GM21723 (cell line): Measurements from ENCODE around the gene IFFO2.

Source experiments
- ATAC-seq: cut with Tn5 transposase; IDR thresholded peaks from one replicate; pipeline ENCODE4 v1.9.1; 2021; ENCODE audit warnings: mild to moderate bottlenecking, moderate library complexity; ENCODE audit not compliant: unreplicated experiment

The IFFO2 gene

DNA sequence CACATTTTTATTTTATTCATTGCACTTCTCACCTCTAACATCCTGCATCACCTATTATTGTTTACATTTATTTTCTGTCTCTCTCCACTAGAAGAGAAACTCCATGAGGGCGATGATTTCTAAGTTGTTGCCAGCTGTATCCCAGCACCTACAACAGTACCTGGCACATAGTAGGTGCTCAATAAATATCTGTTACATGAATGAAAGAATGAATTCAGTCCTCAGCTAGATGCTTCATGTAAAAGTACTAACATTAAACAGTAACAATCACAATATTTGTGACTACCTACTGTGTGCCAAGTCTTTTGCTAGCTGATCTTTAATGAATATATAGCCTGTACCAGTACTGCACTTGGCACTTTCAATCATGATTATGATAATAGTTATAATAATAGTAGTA, 100.0 kb downstream of the IFFO2 start:
- no peak for ATAC-seq

DNA sequence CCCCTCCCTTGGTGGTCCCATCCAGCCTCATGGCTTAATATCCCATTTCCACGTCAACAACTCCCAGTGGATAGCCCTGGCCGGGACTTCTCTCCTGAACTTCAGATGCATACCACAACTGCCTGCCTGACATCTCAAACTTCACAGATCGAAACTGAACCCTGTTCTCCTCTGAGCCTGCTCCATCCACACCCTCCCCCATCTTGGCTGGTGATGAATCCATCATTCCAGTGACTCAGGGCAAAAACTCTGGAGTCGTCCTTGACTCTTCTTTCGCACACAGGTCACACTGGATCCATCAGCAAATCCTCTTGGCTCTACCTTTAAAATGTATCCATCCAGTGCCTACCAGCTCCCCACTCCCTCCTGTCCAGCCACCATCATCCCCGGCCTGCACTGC, 100.9 kb downstream of the IFFO2 start:
- no peak for ATAC-seq

DNA sequence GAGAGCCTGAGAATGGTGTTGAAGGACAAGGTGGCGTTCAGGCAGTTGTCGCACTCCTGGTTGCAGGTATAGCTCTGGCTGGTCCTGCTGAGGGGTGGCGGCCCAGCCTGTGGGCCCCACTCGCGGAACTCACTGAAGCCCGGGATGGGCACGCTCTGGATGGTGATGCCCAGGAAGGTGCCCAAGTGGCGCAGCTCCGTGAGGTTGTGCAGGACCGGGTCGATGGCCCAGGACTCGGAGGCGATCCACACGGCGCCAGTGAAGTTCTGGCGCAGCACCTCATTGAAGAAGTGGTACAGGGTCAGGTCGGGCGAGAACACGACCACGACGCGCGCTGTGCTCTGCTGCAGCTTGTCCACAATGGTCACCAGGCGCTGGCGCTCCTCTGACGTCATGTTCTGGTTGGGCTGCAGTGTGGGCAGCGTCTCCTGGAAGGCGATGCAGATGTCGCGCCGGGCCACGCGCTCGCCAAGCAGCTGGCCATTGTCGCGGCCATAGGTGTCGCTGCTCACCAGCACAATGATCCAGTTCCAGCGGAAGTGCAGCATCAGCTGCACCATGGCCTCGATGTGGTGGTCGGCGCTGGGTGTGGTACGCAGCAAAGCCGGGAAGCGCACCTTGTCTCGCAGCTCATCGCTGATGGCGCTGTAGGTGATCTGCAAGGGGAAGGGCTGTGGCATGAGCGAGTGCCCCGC, 102.0 kb downstream of the IFFO2 start:
- ATAC-seq: no peak
